SK-N-SH (cell line): Measurements from ENCODE around the gene ANKRD39. TPM values are rescaled to one million over a fixed set of nuclear protein-coding genes. Genes with fewer than 3 reads are reported as not detected.

ENCODE experiments used
- CTCF ChIA-PET: fragments of 300-600, 350-600 bp; formaldehyde crosslinking; extraction: SDS; loops from one replicate; lab custom pipeline; 2021; lab: Yijun Ruan, JAX
- POLR2A ChIA-PET: fragments of 350-600 bp; sonication (Branson Sonifier 250); formaldehyde crosslinking; extraction: SDS; loops from one replicate; lab custom pipeline; 2020; ENCODE audit warnings: antibody characterized with exemption, inconsistent platforms; lab: Yijun Ruan, JAX
- DNase-seq: peaks from one replicate; pipeline ENCODE4 v3.0.0; 2012
- H2AFZ ChIP-seq: fragments of 200-600 bp; sonication (generic); 2 replicates; pipeline ENCODE4 v1.8.1; 2016; ENCODE audit warnings: antibody characterized with exemption, mild to moderate bottlenecking, low read depth
- H3F3A ChIP-seq: fragments of 200-600 bp; sonication (generic); replicated peaks from 2 replicates; pipeline ENCODE3; 2016; ENCODE audit warnings: antibody characterized with exemption, mild to moderate bottlenecking; ENCODE audit not compliant: insufficient read depth
- H3K27ac ChIP-seq, 2 experiments: fragments of 200-500 bp in 1 of 2; fragments of 200-600 bp in 1 of 2; sonication (Bioruptor generic) in 1 of 2; sonication (generic), shearing (Covaris generic) in 1 of 2; 2 replicates each; pipeline versions ENCODE4 v1.5.1 to v1.6.1; 2014 to 2016; ENCODE audit warnings: low read depth in 2 of 2, inconsistent platforms in 1 of 2, low read length in 1 of 2, mild to moderate bottlenecking in 1 of 2, mixed read lengths in 1 of 2
- H3K27me3 ChIP-seq: fragments of 200-600 bp; sonication (generic), shearing (Covaris generic); 2 replicates; pipeline ENCODE4 v1.6.1; 2016; ENCODE audit warnings: mixed run types; ENCODE audit not compliant: insufficient read depth
- H3K36me3 ChIP-seq, 2 experiments: fragments of 200-500 bp in 1 of 2; fragments of 200-600 bp in 1 of 2; sonication (Bioruptor generic) in 1 of 2; sonication (generic) in 1 of 2; replicated peaks in 1 of 2; 2 replicates each; pipeline versions ENCODE3 to v1.5.1; 2014 to 2016; ENCODE audit warnings: low read length in 1 of 2, mild to moderate bottlenecking in 1 of 2; ENCODE audit not compliant: insufficient read depth in 2 of 2, control insufficient read depth in 1 of 2
- H3K4me1 ChIP-seq, 2 experiments: fragments of 200-500 bp in 1 of 2; fragments of 200-600 bp in 1 of 2; sonication (Bioruptor generic) in 1 of 2; sonication (generic), shearing (Covaris generic) in 1 of 2; 2 replicates each; pipeline versions ENCODE4 v1.5.1 to v1.6.1; 2014 to 2016; ENCODE audit warnings: low read depth in 1 of 2, low read length in 1 of 2, mixed run types in 1 of 2; ENCODE audit not compliant: insufficient read depth in 2 of 2, control insufficient read depth in 1 of 2
- H3K4me2 ChIP-seq: fragments of 200-600 bp; sonication (generic), shearing (Covaris generic); 2 replicates; pipeline ENCODE4 v1.6.1; 2017; ENCODE audit warnings: mixed run types
- H3K4me3 ChIP-seq, 2 experiments: fragments of 200-500 bp in 1 of 2; fragments of 200-600 bp in 1 of 2; sonication (Bioruptor generic) in 1 of 2; sonication (generic), shearing (Covaris generic) in 1 of 2; 2 replicates each; pipeline versions ENCODE4 v1.5.1 to v1.8.1; 2014 to 2016; ENCODE audit warnings: low read depth in 2 of 2, inconsistent platforms in 1 of 2, low read length in 1 of 2, mild to moderate bottlenecking in 1 of 2, mixed read lengths in 1 of 2, moderate library complexity in 1 of 2
- H3K79me2 ChIP-seq: fragments of 200-600 bp; sonication (generic); 2 replicates; pipeline ENCODE4 v1.8.1; 2017; ENCODE audit warnings: mild to moderate bottlenecking; ENCODE audit not compliant: insufficient read depth
- H3K9ac ChIP-seq: fragments of 200-600 bp; sonication (generic); 2 replicates; pipeline ENCODE4 v1.6.1; 2017; ENCODE audit warnings: mixed run types
- H3K9me2 ChIP-seq: fragments of 200-600 bp; sonication (generic); 2 replicates; pipeline ENCODE4 v1.6.1; 2017; ENCODE audit warnings: mixed run types
- H3K9me3 ChIP-seq: fragments of 200-600 bp; sonication (generic); 2 replicates; pipeline ENCODE4 v1.6.1; 2017; ENCODE audit warnings: mixed run types, mild to moderate bottlenecking, moderate library complexity
- H4K20me1 ChIP-seq: fragments of 200-600 bp; sonication (generic); 2 replicates; pipeline ENCODE4 v1.6.1; 2017; ENCODE audit warnings: mild to moderate bottlenecking, mixed run types; ENCODE audit not compliant: insufficient read depth
- CHD2 ChIP-seq: fragments of 150-350 bp; IDR thresholded peaks from 2 replicates; pipeline ENCODE4 v1.6.1; 2018; ENCODE audit warnings: low read length; ENCODE audit not compliant: partially characterized antibody
- ELF1 ChIP-seq: IDR thresholded peaks from 2 replicates; pipeline ENCODE4 v1.4.0; 2012
- FOSL2 ChIP-seq: IDR thresholded peaks from 2 replicates; pipeline ENCODE4 v1.4.0; 2012; ENCODE audit warnings: low read depth, mild to moderate bottlenecking, moderate library complexity, borderline replicate concordance
- FOXM1 ChIP-seq: IDR thresholded peaks from 2 replicates; pipeline ENCODE4 v1.4.0; 2012; ENCODE audit warnings: low read depth, mild to moderate bottlenecking
- MEF2A ChIP-seq: IDR thresholded peaks from 2 replicates; pipeline ENCODE4 v1.4.0; 2012; ENCODE audit warnings: low read depth, borderline replicate concordance
- MXI1 ChIP-seq: IDR thresholded peaks from 2 replicates; pipeline ENCODE4 v1.6.1; 2012; ENCODE audit warnings: mild to moderate bottlenecking, low read depth, low read length, improper control_type of control experiment
- NFIC ChIP-seq: IDR thresholded peaks from 2 replicates; pipeline ENCODE4 v1.4.0; 2012; ENCODE audit warnings: borderline replicate concordance
- RFX5 ChIP-seq: IDR thresholded peaks from 2 replicates; pipeline ENCODE4 v1.6.1; 2012; ENCODE audit warnings: mild to moderate bottlenecking, improper control_type of control experiment, low read length
- RXRA ChIP-seq: IDR thresholded peaks from 2 replicates; pipeline ENCODE4 v1.4.0; 2012; ENCODE audit warnings: low read depth, mild to moderate bottlenecking, borderline replicate concordance
- SMC3 ChIP-seq: IDR thresholded peaks from 2 replicates; pipeline ENCODE4 v1.6.1; 2012; ENCODE audit warnings: low read depth, low read length, improper control_type of control experiment
- TCF12 ChIP-seq: IDR thresholded peaks from 2 replicates; pipeline ENCODE4 v1.4.0; 2012
- YY1 ChIP-seq: IDR thresholded peaks from 2 replicates; pipeline ENCODE4 v1.4.0; 2012; ENCODE audit warnings: low read depth, mild to moderate bottlenecking
- WGBS: methylation state at CpG from one replicate; pipeline ENCODE4 v1.1.6; 2017; ENCODE audit warnings: low lambda C conversion rate; 5-methylcytosine and 5-hydroxymethylcytosine counted together
- polyA plus RNA-seq, 3 experiments: library from polyadenylated mRNA; depleted of rRNA; stranded (reverse); fragments of >200 nt; gene quantifications; 2 replicates each; pipeline ENCODE4 v1.2.3, GENCODE V29; 2012
- TF ChIP-seq, protein P1 (sequence below): IDR thresholded peaks from 2 replicates; pipeline ENCODE4 v1.4.0; 2012; ENCODE audit warnings: low read depth, borderline replicate concordance
- TF ChIP-seq, protein P2 (sequence below): IDR thresholded peaks from 2 replicates; pipeline ENCODE4 v1.4.0; 2012; ENCODE audit warnings: low read depth
- TF ChIP-seq, protein P3 (sequence below): IDR thresholded peaks from 2 replicates; pipeline ENCODE4; 2012
- TF ChIP-seq, protein P4 (sequence below): IDR thresholded peaks from 2 replicates; pipeline ENCODE4 v1.6.1; 2012; ENCODE audit warnings: mild to moderate bottlenecking, low read depth, low read length, moderate library complexity

The ANKRD39 gene
- polyA plus RNA-seq, 1 of the 3 experiments (the other 2 are of a cell fraction), result 11.8 TPM

DNA sequence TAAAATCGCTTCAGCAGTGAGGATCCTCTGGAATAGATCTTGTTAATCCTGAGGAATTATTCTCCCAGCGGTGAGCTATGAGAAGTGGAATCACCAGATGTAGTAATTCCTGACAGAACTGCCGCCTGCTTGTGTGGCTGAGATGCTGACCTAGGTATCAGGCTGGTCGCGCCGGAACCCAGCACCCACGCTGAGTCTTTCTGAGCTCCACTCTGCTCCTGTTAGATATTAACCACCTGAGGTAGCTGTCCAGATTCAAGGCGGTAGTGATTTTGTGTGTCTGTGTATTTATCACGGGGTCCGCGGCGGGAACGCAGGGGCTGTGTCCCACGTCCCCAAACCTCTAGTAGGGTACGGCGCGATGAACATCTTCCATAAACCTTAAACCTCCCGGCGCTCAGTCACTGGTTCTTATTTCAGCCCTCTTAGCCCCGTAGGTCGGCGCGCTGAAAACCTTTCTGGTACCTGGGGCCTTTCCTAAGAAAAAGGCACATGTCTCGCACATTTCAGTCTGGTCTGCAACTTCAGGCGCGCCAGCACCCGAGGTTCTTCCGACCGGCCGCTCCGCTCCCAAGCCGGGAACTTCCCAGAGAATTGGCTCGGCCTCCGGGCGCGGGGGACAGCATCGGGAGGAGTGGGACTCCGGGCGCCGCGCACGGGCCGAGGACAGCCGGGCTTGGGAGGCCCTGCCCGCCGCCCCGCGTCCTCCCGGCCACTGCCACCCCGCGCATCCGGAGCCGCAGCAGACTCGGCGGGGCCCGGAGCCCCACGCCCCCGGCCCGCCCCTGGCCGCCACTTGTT lies 42.3 kb downstream of the ANKRD39 start:
- Histone ChIP-seq H3F3A (peaks cover 4% of the 10 kb centered on the region), H3K4me3 (peak overlapping the region; percentile 73 to 76), H2AFZ (peak overlapping the region; percentile 93), H3K9me2 (no peaks in the 10 kb centered on the region), H3K9ac (peak overlapping the region; percentile 65), H3K9me3 (no peaks in the 10 kb centered on the region), H3K4me1 (peaks cover 5 to 36% of the 10 kb centered on the region in 2 experiments; a peak in 3 of 4 replicates), H3K79me2 (peaks cover 7% of the 10 kb centered on the region; the same call in 1 of the 2 replicates), H3K4me2 (peak overlapping the region; percentile 99), H4K20me1 (peaks cover 26% of the 10 kb centered on the region), H3K36me3 (peaks cover 0 to 2% of the 10 kb centered on the region in 2 experiments), H3K27ac (peak overlapping the region; percentile 32 to 76; a peak in 2 of 4 replicates), H3K27me3 (no peaks in the 10 kb centered on the region)
- POLR2A ChIA-PET, result interaction anchor here (0.8 to 1.5 kb wide), 3 partner anchors 28 to 53 kb away, joined by 3 to 5 read pairs (median 3); partner anchors contain the start of gene ANKRD39
- TF ChIP-seq SMC3, result no peak
- no peak for TF ChIP-seq YY1
- TF ChIP-seq CHD2, result no peak
- no peak for TF ChIP-seq RFX5
- TF ChIP-seq RXRA, result no peak
- TF ChIP-seq, protein P1, sequence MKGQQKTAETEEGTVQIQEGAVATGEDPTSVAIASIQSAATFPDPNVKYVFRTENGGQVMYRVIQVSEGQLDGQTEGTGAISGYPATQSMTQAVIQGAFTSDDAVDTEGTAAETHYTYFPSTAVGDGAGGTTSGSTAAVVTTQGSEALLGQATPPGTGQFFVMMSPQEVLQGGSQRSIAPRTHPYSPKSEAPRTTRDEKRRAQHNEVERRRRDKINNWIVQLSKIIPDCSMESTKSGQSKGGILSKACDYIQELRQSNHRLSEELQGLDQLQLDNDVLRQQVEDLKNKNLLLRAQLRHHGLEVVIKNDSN, result no peak
- TF ChIP-seq FOSL2, result no peak
- TF ChIP-seq, protein P2, sequence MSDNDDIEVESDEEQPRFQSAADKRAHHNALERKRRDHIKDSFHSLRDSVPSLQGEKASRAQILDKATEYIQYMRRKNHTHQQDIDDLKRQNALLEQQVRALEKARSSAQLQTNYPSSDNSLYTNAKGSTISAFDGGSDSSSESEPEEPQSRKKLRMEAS, result no peak; the same call in 1 of the 2 replicates
- TF ChIP-seq ELF1, result no peak
- no peak for TF ChIP-seq TCF12
- TF ChIP-seq, protein P3, sequence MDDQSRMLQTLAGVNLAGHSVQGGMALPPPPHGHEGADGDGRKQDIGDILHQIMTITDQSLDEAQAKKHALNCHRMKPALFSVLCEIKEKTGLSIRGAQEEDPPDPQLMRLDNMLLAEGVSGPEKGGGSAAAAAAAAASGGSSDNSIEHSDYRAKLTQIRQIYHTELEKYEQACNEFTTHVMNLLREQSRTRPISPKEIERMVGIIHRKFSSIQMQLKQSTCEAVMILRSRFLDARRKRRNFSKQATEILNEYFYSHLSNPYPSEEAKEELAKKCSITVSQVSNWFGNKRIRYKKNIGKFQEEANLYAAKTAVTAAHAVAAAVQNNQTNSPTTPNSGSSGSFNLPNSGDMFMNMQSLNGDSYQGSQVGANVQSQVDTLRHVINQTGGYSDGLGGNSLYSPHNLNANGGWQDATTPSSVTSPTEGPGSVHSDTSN, result no peak
- TF ChIP-seq FOXM1, result no peak
- no peak for TF ChIP-seq MEF2A
- no peak for TF ChIP-seq NFIC
- TF ChIP-seq, protein P4, sequence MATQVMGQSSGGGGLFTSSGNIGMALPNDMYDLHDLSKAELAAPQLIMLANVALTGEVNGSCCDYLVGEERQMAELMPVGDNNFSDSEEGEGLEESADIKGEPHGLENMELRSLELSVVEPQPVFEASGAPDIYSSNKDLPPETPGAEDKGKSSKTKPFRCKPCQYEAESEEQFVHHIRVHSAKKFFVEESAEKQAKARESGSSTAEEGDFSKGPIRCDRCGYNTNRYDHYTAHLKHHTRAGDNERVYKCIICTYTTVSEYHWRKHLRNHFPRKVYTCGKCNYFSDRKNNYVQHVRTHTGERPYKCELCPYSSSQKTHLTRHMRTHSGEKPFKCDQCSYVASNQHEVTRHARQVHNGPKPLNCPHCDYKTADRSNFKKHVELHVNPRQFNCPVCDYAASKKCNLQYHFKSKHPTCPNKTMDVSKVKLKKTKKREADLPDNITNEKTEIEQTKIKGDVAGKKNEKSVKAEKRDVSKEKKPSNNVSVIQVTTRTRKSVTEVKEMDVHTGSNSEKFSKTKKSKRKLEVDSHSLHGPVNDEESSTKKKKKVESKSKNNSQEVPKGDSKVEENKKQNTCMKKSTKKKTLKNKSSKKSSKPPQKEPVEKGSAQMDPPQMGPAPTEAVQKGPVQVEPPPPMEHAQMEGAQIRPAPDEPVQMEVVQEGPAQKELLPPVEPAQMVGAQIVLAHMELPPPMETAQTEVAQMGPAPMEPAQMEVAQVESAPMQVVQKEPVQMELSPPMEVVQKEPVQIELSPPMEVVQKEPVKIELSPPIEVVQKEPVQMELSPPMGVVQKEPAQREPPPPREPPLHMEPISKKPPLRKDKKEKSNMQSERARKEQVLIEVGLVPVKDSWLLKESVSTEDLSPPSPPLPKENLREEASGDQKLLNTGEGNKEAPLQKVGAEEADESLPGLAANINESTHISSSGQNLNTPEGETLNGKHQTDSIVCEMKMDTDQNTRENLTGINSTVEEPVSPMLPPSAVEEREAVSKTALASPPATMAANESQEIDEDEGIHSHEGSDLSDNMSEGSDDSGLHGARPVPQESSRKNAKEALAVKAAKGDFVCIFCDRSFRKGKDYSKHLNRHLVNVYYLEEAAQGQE, result 0 out of 2 replicates have a peak, but pooled peaks have one; percentile 52
- TF ChIP-seq MXI1, result peak; percentile 89
- peak; percentile 69 for DNase-seq
- CTCF ChIA-PET, result interaction anchor here (0.8 to 6.1 kb wide), 11 partner anchors 9 to 298 kb away, joined by 3 to 35 read pairs (median 4); partner anchors contain the start of genes ANKRD36, ANKRD39 and CNNM4
- 4% methylated on average over 13 of the region's 60 CpGs for WGBS
